ENCODE results near the gene MASP1. TPM values are rescaled to one million over a fixed set of nuclear protein-coding genes. Genes with fewer than 3 reads are reported as not detected.
A peak's percentile ranks its signal among the peaks of the same experiment; 100 is the strongest.

The MASP1 gene
- polyA plus RNA-seq, 1 donor (not counting 4 experiments of a cell fraction or from before 2014, with no cell fraction given): not detected

DNA sequence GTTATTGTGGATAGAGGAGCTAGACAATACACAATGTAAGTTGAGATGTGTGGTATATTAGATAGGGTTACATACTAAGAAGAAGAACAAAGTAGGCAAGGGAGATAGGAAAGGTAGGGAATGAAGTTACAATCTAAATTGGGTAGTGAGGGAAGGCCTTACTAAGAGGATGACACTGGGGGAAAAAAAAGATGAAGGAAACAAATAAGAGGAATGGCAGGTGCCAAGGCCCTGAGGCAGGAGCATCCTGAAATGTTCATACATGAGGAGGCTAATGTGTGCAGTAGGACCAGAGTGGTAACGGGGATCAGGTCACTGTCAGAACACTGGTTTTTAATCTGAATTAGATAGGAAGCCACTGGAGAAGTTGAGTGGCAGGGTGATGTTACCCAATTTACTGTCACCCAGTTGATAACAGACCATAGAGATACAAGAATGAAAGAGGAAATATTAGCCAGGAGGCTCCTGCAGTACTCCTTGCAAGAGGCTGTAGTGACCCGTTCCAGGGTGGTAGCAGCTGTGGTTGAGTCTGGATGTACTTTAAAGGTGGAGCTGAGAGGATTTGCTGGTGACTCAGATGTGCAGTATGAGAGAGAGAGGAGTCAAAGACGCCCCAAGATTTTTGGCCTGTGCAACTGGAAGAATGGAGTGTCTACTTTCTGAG is 79.9 kb downstream of the MASP1 start:
- Histone ChIP-seq H4K20me1 (ENCODE audit: control insufficient read depth, extremely low read depth, insufficient read depth, low read length) (no peaks in the 10 kb centered on the region), H3K9me3 (ENCODE audit: control insufficient read depth, low read depth, low read length) (peaks cover 6% of the 10 kb centered on the region), H3K4me1 (ENCODE audit: control insufficient read depth, extremely low read depth, insufficient read depth, low read length) (peaks cover 17% of the 10 kb centered on the region), H3K4me2 (ENCODE audit: control insufficient read depth, extremely low read depth, insufficient read depth, low read depth, low read length) (no peak overlapping the region), H3K27ac (ENCODE audit: control insufficient read depth, insufficient read depth, low read length) (no peak overlapping the region), H3K4me3 (ENCODE audit: control insufficient read depth in 2 of 3, extremely low read depth in 1 of 3, insufficient read depth in 2 of 3, low read depth in 1 of 3, low read length in 3 of 3) (no peak overlapping the region), H3K9me1 (ENCODE audit: control insufficient read depth, extremely low read depth, insufficient read depth, low read length) (no peaks in the 10 kb centered on the region), H3K79me2 (ENCODE audit: control insufficient read depth, insufficient read depth, low read length) (no peaks in the 10 kb centered on the region), H3K36me3 (ENCODE audit: control insufficient read depth in 2 of 2, extremely low read depth in 1 of 2, insufficient read depth in 2 of 2, low read length in 2 of 2) (no peaks in the 10 kb centered on the region), H3K27me3 (ENCODE audit: control insufficient read depth, extremely low read depth, insufficient read depth, low read length) (no peaks in the 10 kb centered on the region), H2AFZ (ENCODE audit: control insufficient read depth, low read length) (no peak overlapping the region), H3K9ac (ENCODE audit: control insufficient read depth, extremely low read depth, insufficient read depth, low read length) (no peak overlapping the region)
- dilution Hi-C loops (cut with MboI; ENCODE audit: extremely low pct_ligation_motif_present, low sequenced_read_pairs): no loop called here
- DNase-seq (ENCODE audit: low read depth, low spot score) (no peak), FAIRE-seq (peak; percentile 98)
- TF ChIP-seq CTCF (optimal IDR thresholded peaks at IDR 0.05 in 1 of 3, IDR thresholded peaks at IDR 0.05 in 1 of 3, conservative IDR thresholded peaks at IDR 0.05 in 1 of 3; ENCODE audit: extremely low read depth in 1 of 3, insufficient read depth in 2 of 3, low read length in 3 of 3) (no peak), EZH2 (IDR thresholded peaks at IDR 0.05; ENCODE audit: low read length) (no peak)

- Histone ChIP-seq H3K9me3 (ENCODE audit: control insufficient read depth, low read depth, low read length) (peaks cover 6% of the 10 kb centered on the region), H3K27me3 (ENCODE audit: control insufficient read depth, extremely low read depth, insufficient read depth, low read length) (no peaks in the 10 kb centered on the region), H4K20me1 (ENCODE audit: control insufficient read depth, extremely low read depth, insufficient read depth, low read length) (no peaks in the 10 kb centered on the region), H3K9ac (ENCODE audit: control insufficient read depth, extremely low read depth, insufficient read depth, low read length) (no peak overlapping the region), H3K4me1 (ENCODE audit: control insufficient read depth, extremely low read depth, insufficient read depth, low read length) (peaks cover 17% of the 10 kb centered on the region), H3K79me2 (ENCODE audit: control insufficient read depth, insufficient read depth, low read length) (no peaks in the 10 kb centered on the region), H3K4me2 (ENCODE audit: control insufficient read depth, extremely low read depth, insufficient read depth, low read depth, low read length) (no peak overlapping the region), H3K4me3 (ENCODE audit: control insufficient read depth in 2 of 3, extremely low read depth in 1 of 3, insufficient read depth in 2 of 3, low read depth in 1 of 3, low read length in 3 of 3) (no peak overlapping the region), H2AFZ (ENCODE audit: control insufficient read depth, low read length) (no peak overlapping the region), H3K9me1 (ENCODE audit: control insufficient read depth, extremely low read depth, insufficient read depth, low read length) (no peaks in the 10 kb centered on the region), H3K27ac (ENCODE audit: control insufficient read depth, insufficient read depth, low read length) (no peak overlapping the region), H3K36me3 (ENCODE audit: control insufficient read depth in 2 of 2, extremely low read depth in 1 of 2, insufficient read depth in 2 of 2, low read length in 2 of 2) (no peaks in the 10 kb centered on the region)
- TF ChIP-seq CTCF (optimal IDR thresholded peaks at IDR 0.05 in 1 of 3, IDR thresholded peaks at IDR 0.05 in 1 of 3, conservative IDR thresholded peaks at IDR 0.05 in 1 of 3; ENCODE audit: extremely low read depth in 1 of 3, insufficient read depth in 2 of 3, low read length in 3 of 3): no peak
- no peak for TF ChIP-seq EZH2 (IDR thresholded peaks at IDR 0.05; ENCODE audit: low read length)
- dilution Hi-C loops (cut with MboI; ENCODE audit: extremely low pct_ligation_motif_present, low sequenced_read_pairs): no loop called here
- FAIRE-seq (no peak), DNase-seq (ENCODE audit: low read depth, low spot score) (no peak)
Observed at GRCh38 chr3:187210545-187211327, 80.8 kb downstream of the MASP1 start.
